HCT116 (cell line): Measurements from ENCODE around the gene MEIG1. TPM values are rescaled to one million over a fixed set of nuclear protein-coding genes. Genes with fewer than 3 reads are reported as not detected.
A peak's percentile ranks its signal among the peaks of the same experiment; 100 is the strongest.

Experiments used
- ATAC-seq: fragments of 200-7000 bp; cut with Tn5 transposase; 2 replicates; pipeline ENCODE4 v1.9.1; 2020; ENCODE audit warnings: mild to moderate bottlenecking, moderate library complexity
- BruUV-seq: library from RNA; stranded (reverse); fragments of 400-500 nt; replicated peaks from 2 replicates; lab custom pipeline; 2021; lab: Mats Ljungman, UMichigan
- CTCF ChIA-PET: fragments of 300-600 bp; sonication (Branson Sonifier 250); formaldehyde crosslinking; loops from one replicate; lab custom pipeline; 2021; ENCODE audit warnings: antibody characterized with exemption; lab: Charles Lee
- POLR2A ChIA-PET: fragments of 300-600, 350-600 bp; sonication (Branson Sonifier 250); formaldehyde crosslinking; loops from one replicate; lab custom pipeline; 2021; ENCODE audit warnings: antibody characterized with exemption; lab: Charles Lee
- RAD21 ChIA-PET, 2 experiments: fragments of 300-600 bp; sonication (Branson Sonifier 250); formaldehyde crosslinking; loops; one replicate each; lab custom pipeline; 2023; ENCODE audit warnings: low total read pairs in 2 of 2; ENCODE audit not compliant: uncharacterized antibody in 2 of 2, unreplicated experiment in 2 of 2, low non-redundant PET in 1 of 2; lab: Charles Lee
- DNase-seq: peaks from one replicate; pipeline ENCODE4 v3.0.0-alpha.2; 2010; ENCODE audit warnings: low read depth, low spot score
- H2AFZ ChIP-seq: fragments of 200-600 bp; shearing (Covaris generic), sonication (generic); 2 replicates; pipeline ENCODE4 v1.6.1; 2017; ENCODE audit warnings: low read depth, mixed run types, mixed read lengths, antibody characterized with exemption, low read length; ENCODE audit not compliant: poor library complexity, severe bottlenecking
- H3K27ac ChIP-seq: 2 replicates; pipeline ENCODE4 v1.5.1; 2012; ENCODE audit warnings: low read depth, low read length
- H3K27me3 ChIP-seq: fragments of 200-600 bp; sonication (generic); 2 replicates; pipeline ENCODE4 v1.6.1; 2016; ENCODE audit warnings: mixed run types, low read length, mixed read lengths; ENCODE audit not compliant: insufficient read depth
- H3K36me3 ChIP-seq, 2 experiments: fragments of 200-500 bp in 1 of 2; fragments of 200-600 bp in 1 of 2; sonication (Bioruptor generic) in 1 of 2; sonication (generic) in 1 of 2; 2 replicates each; pipeline versions ENCODE4 v1.5.1 to v1.6.1; 2014 to 2016; ENCODE audit warnings: low read length in 2 of 2, inconsistent platforms in 1 of 2, mixed read lengths in 1 of 2, mixed run types in 1 of 2; ENCODE audit not compliant: insufficient read depth in 2 of 2, control insufficient read depth in 1 of 2
- H3K4me1 ChIP-seq, 2 experiments: fragments of 200-600 bp in 1 of 2; sonication (generic) in 1 of 2; 2 replicates each; pipeline versions ENCODE4 v1.5.1 to v1.6.1; 2012 to 2017; ENCODE audit warnings: low read length in 2 of 2, inconsistent platforms in 1 of 2, mild to moderate bottlenecking in 1 of 2, mixed read lengths in 1 of 2, mixed run types in 1 of 2, moderate library complexity in 1 of 2; ENCODE audit not compliant: insufficient read depth in 2 of 2, control insufficient read depth in 1 of 2
- H3K4me2 ChIP-seq: fragments of 200-600 bp; sonication (generic); 2 replicates; pipeline ENCODE4 v1.6.1; 2017; ENCODE audit warnings: mixed run types, low read length, mixed read lengths
- H3K4me3 ChIP-seq, 2 experiments: fragments of 200-600 bp in 1 of 2; sonication (generic) in 1 of 2; replicated peaks in 1 of 2; 2 replicates each; pipeline ENCODE4 v1.5.1; 2011 to 2016; ENCODE audit warnings: low read length in 2 of 2, control low read depth in 1 of 2, low read depth in 1 of 2, mild to moderate bottlenecking in 1 of 2, mixed read lengths in 1 of 2, mixed run types in 1 of 2
- H3K79me2 ChIP-seq: fragments of 200-600 bp; sonication (generic); 2 replicates; pipeline ENCODE4 v1.6.1; 2017; ENCODE audit warnings: mild to moderate bottlenecking, mixed run types, low read length, moderate library complexity, mixed read lengths; ENCODE audit not compliant: insufficient read depth
- H3K9ac ChIP-seq: fragments of 200-600 bp; sonication (generic); 2 replicates; pipeline ENCODE4 v1.6.1; 2016; ENCODE audit warnings: low read length, mixed read lengths
- H3K9me2 ChIP-seq: fragments of 200-600 bp; sonication (generic), shearing (Covaris generic); 2 replicates; pipeline ENCODE4 v1.6.1; 2017; ENCODE audit warnings: mixed run types, mild to moderate bottlenecking, moderate library complexity; ENCODE audit not compliant: insufficient read depth
- H3K9me3 ChIP-seq, 2 experiments: fragments of 200-500 bp in 1 of 2; fragments of 200-600 bp in 1 of 2; sonication (Bioruptor generic) in 1 of 2; sonication (generic) in 1 of 2; 2 replicates each; pipeline ENCODE4 v1.6.1; 2014 to 2017; ENCODE audit warnings: low read length in 2 of 2, mixed read lengths in 2 of 2, inconsistent platforms in 1 of 2, low read depth in 1 of 2, mild to moderate bottlenecking in 1 of 2, mixed run types in 1 of 2, moderate library complexity in 1 of 2; ENCODE audit not compliant: control insufficient read depth in 1 of 2, insufficient read depth in 1 of 2
- H4K20me1 ChIP-seq: fragments of 200-600 bp; sonication (generic), shearing (Covaris generic); 2 replicates; pipeline ENCODE4 v1.6.1; 2017; ENCODE audit warnings: mixed run types, mild to moderate bottlenecking, moderate library complexity; ENCODE audit not compliant: insufficient read depth
- ATF3 ChIP-seq: IDR thresholded peaks from 2 replicates; pipeline ENCODE4 v1.6.1; 2012
- CBX3 ChIP-seq: IDR thresholded peaks from 2 replicates; pipeline ENCODE4 v1.6.1; 2012; ENCODE audit warnings: low read depth
- ELF1 ChIP-seq: IDR thresholded peaks from 2 replicates; pipeline ENCODE4 v1.6.1; 2012; ENCODE audit warnings: low read depth, borderline replicate concordance
- EZH2 ChIP-seq: fragments of 200-600 bp; sonication (generic); IDR thresholded peaks from 2 replicates; pipeline ENCODE4 v1.6.1; 2017; ENCODE audit warnings: antibody characterized with exemption, mixed run types
- EZH2phosphoT487 ChIP-seq: fragments of 200-600 bp; IDR thresholded peaks from 2 replicates; pipeline ENCODE4 v1.6.1; 2018; ENCODE audit warnings: antibody characterized with exemption, borderline replicate concordance
- JUND ChIP-seq: IDR thresholded peaks from 2 replicates; pipeline ENCODE4 v1.6.1; 2012
- MAX ChIP-seq: IDR thresholded peaks from 2 replicates; pipeline ENCODE4 v1.6.1; 2012
- POLR2A ChIP-seq: IDR thresholded peaks from 2 replicates; pipeline ENCODE4 v1.7.0; 2011; ENCODE audit warnings: borderline replicate concordance; ENCODE audit not compliant: insufficient read depth, insufficient read length; ENCODE audit errors: extremely low read depth
- POLR2AphosphoS5 ChIP-seq: IDR thresholded peaks from 2 replicates; pipeline ENCODE4 v1.6.1; 2011; ENCODE audit warnings: mild to moderate bottlenecking, low read depth, low read length, moderate library complexity
- RAD21 ChIP-seq: IDR thresholded peaks from 2 replicates; pipeline ENCODE4 v1.6.1; 2012; ENCODE audit warnings: low read depth, mild to moderate bottlenecking
- SP1 ChIP-seq: IDR thresholded peaks from 2 replicates; pipeline ENCODE4 v1.6.1; 2012; ENCODE audit warnings: low read depth
- SRF ChIP-seq: IDR thresholded peaks from 2 replicates; pipeline ENCODE4 v1.6.1; 2012; ENCODE audit warnings: low read depth
- TCF7L2 ChIP-seq: IDR thresholded peaks from 2 replicates; pipeline ENCODE4 v1.7.0; 2011; ENCODE audit warnings: borderline replicate concordance, inconsistent platforms; ENCODE audit not compliant: insufficient read depth, insufficient read length; ENCODE audit errors: extremely low read depth
- YY1 ChIP-seq: IDR thresholded peaks from 2 replicates; pipeline ENCODE4 v1.6.1; 2011; ENCODE audit warnings: low read length, low read depth, moderate library complexity, mild to moderate bottlenecking; ENCODE audit not compliant: insufficient replicate concordance; ENCODE audit errors: extremely low read depth
- intact Hi-C: fragments of 100-400 bp; cut with micrococcal nuclease; formaldehyde crosslinking; loops from 2 replicates; pipeline ENCODE4 v1.10.0; 2022
- total RNA-seq: library from RNA; stranded (reverse); gene quantifications from one replicate; pipeline ENCODE4 v1.2.1, GENCODE V29; 2021; ENCODE audit not compliant: unreplicated experiment
- TF ChIP-seq, protein P1 (sequence below): IDR thresholded peaks from 2 replicates; pipeline ENCODE4 v1.6.1; 2012; ENCODE audit warnings: low read depth

MEIG1 gene
- total RNA-seq, 1 experiment from 2014 or later, result 1.4 TPM

- ChIA-PET POLR2A (no interaction called here), CTCF (no interaction called here), RAD21 (no interaction called here)
- no peaks in the 10 kb centered on the region for H3K27me3 ChIP-seq
- H4K20me1 ChIP-seq, result no peaks in the 10 kb centered on the region
- H3K27ac ChIP-seq, result no peak overlapping the region
- no peak overlapping the region for H2AFZ ChIP-seq
- intact Hi-C loops, result no loop called here
- peaks cover 19% of the 10 kb centered on the region; the same call in 1 of the 2 replicates for H3K79me2 ChIP-seq
- H3K9ac ChIP-seq, result no peak overlapping the region
- H3K4me3 ChIP-seq, result no peak overlapping the region
- H3K4me1 ChIP-seq, result no peaks in the 10 kb centered on the region
- ATAC-seq (no peak), DNase-seq (no peak)
- BruUV-seq, result no TSS peak
- H3K9me3 ChIP-seq, result peaks cover 10 to 12% of the 10 kb centered on the region in 2 experiments; a peak in 2 of 4 replicates
- H3K36me3 ChIP-seq, result peaks cover 19 to 84% of the 10 kb centered on the region in 2 experiments
- TF ChIP-seq SP1, result no peak
- TF ChIP-seq CBX3, result 0 out of 2 replicates have a peak, but pooled peaks have one; percentile 18
- H3K9me2 ChIP-seq, result no peaks in the 10 kb centered on the region
- H3K4me2 ChIP-seq, result no peak overlapping the region
These were observed 41.4 kb upstream of the MEIG1 start for GRCh38 chr10:14917827-14918226.

GRCh38 chr10:14918964-14919363 lies 40.2 kb upstream of the MEIG1 start:
- Histone ChIP-seq H3K36me3 (peaks cover 22 to 79% of the 10 kb centered on the region in 2 experiments), H3K27ac (no peak overlapping the region), H3K9me2 (no peaks in the 10 kb centered on the region)
- BruUV-seq, result no TSS peak
- TF ChIP-seq ELF1 (no peak), ATF3 (no peak), CBX3 (no peak), EZH2 (no peak), SRF (no peak), SP1 (no peak), MAX (no peak), POLR2AphosphoS5 (no peak), POLR2A (no peak), JUND (no peak), EZH2phosphoT487 (no peak), TCF7L2 (no peak), YY1 (no peak), RAD21 (no peak)
- TF ChIP-seq, protein P1, sequence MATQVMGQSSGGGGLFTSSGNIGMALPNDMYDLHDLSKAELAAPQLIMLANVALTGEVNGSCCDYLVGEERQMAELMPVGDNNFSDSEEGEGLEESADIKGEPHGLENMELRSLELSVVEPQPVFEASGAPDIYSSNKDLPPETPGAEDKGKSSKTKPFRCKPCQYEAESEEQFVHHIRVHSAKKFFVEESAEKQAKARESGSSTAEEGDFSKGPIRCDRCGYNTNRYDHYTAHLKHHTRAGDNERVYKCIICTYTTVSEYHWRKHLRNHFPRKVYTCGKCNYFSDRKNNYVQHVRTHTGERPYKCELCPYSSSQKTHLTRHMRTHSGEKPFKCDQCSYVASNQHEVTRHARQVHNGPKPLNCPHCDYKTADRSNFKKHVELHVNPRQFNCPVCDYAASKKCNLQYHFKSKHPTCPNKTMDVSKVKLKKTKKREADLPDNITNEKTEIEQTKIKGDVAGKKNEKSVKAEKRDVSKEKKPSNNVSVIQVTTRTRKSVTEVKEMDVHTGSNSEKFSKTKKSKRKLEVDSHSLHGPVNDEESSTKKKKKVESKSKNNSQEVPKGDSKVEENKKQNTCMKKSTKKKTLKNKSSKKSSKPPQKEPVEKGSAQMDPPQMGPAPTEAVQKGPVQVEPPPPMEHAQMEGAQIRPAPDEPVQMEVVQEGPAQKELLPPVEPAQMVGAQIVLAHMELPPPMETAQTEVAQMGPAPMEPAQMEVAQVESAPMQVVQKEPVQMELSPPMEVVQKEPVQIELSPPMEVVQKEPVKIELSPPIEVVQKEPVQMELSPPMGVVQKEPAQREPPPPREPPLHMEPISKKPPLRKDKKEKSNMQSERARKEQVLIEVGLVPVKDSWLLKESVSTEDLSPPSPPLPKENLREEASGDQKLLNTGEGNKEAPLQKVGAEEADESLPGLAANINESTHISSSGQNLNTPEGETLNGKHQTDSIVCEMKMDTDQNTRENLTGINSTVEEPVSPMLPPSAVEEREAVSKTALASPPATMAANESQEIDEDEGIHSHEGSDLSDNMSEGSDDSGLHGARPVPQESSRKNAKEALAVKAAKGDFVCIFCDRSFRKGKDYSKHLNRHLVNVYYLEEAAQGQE, result no peak
- TF ChIP-seq, all 23 proteins: peak for 0
- Histone ChIP-seq H3K9me3 (peaks cover 10 to 12% of the 10 kb centered on the region in 2 experiments; a peak in 2 of 4 replicates), H3K4me3 (no peak overlapping the region), H3K27me3 (no peaks in the 10 kb centered on the region), H4K20me1 (no peaks in the 10 kb centered on the region), H3K9ac (no peak overlapping the region), H3K4me1 (no peaks in the 10 kb centered on the region), H3K79me2 (peaks cover 19% of the 10 kb centered on the region; the same call in 1 of the 2 replicates), H2AFZ (no peak overlapping the region), H3K4me2 (no peak overlapping the region)
- no peak for DNase-seq
- intact Hi-C loops, result no loop called here
- ChIA-PET CTCF (no interaction called here), POLR2A (no interaction called here), RAD21 (no interaction called here)
- no peak for ATAC-seq
